K562 (cell line): ENCODE results near the gene UBA1. TPM values are rescaled to one million over a fixed set of nuclear protein-coding genes. Genes with fewer than 3 reads are reported as not detected.

Experiments
- CGGBP1 ChIP-seq: fragments of 250-450 bp; sonication (Bioruptor Pico); IDR thresholded peaks from 2 replicates; pipeline ENCODE4 v1.9.0; 2021; ENCODE audit warnings: mild to moderate bottlenecking
- CREB1 ChIP-seq, 2 experiments: sonication (generic) in 1 of 2; formaldehyde crosslinking in 1 of 2; IDR thresholded peaks; 2 replicates each; pipeline versions ENCODE4 v1.6.1 to v1.8.0; 2012 to 2022; ENCODE audit warnings: inconsistent platforms in 1 of 2, mild to moderate bottlenecking in 1 of 2, missing genetic modification reagents in 1 of 2, moderate library complexity in 1 of 2
- CREM ChIP-seq: IDR thresholded peaks from 2 replicates; pipeline ENCODE4 v1.6.1; 2014; ENCODE audit warnings: antibody characterized with exemption, low read depth
- CUX1 ChIP-seq: fragments of 200-800 bp; sonication (Bioruptor generic); IDR thresholded peaks from 2 replicates; pipeline ENCODE4 v1.6.1; 2016; ENCODE audit warnings: missing genetic modification characterization, missing compliant biosample characterization
- CXXC5 ChIP-seq: fragments of 250-450 bp; sonication (Bioruptor Pico); IDR thresholded peaks from 2 replicates; pipeline ENCODE4 v1.8.0; 2022; ENCODE audit warnings: inconsistent platforms, mild to moderate bottlenecking, moderate library complexity
- EGR1 ChIP-seq: fragments of 450-650 bp; conservative IDR thresholded peaks from 2 replicates; pipeline ENCODE4 v1.6.1; 2017; ENCODE audit warnings: mild to moderate bottlenecking
- FOS ChIP-seq: IDR thresholded peaks from 3 replicates; pipeline ENCODE4 v1.6.1; 2011; ENCODE audit not compliant: insufficient read length; ENCODE audit errors: extremely low read depth
- FOXA1 ChIP-seq: fragments of 450-650 bp; IDR thresholded peaks from 2 replicates; pipeline ENCODE4 v1.6.1; 2016; ENCODE audit warnings: mild to moderate bottlenecking, borderline replicate concordance
- FOXA3 ChIP-seq, 2 experiments: fragments of 450-650 bp in 1 of 2; sonication (generic) in 1 of 2; formaldehyde crosslinking; IDR thresholded peaks in 1 of 2; conservative IDR thresholded peaks in 1 of 2; 2 replicates each; pipeline versions ENCODE4 v1.4.0 to v1.8.0; 2020 to 2022; ENCODE audit warnings: mild to moderate bottlenecking in 2 of 2, missing genetic modification reagents in 1 of 2
- JUN ChIP-seq, 2 experiments: sonication (generic) in 1 of 2; formaldehyde crosslinking in 1 of 2; IDR thresholded peaks; 2 replicates each; pipeline versions ENCODE4 v1.6.1 to v1.8.0; 2012 to 2022; ENCODE audit warnings: borderline replicate concordance in 2 of 2, mild to moderate bottlenecking in 2 of 2, improper control_type of control experiment in 1 of 2, low read depth in 1 of 2, low read length in 1 of 2, missing genetic modification reagents in 1 of 2
- KLF1 ChIP-seq: fragments of 450-650 bp; IDR thresholded peaks from 2 replicates; pipeline ENCODE4 v1.6.1; 2016; ENCODE audit warnings: missing genetic modification characterization, missing compliant biosample characterization
- MECOM ChIP-seq: fragments of 250-450 bp; sonication (Bioruptor Pico); IDR thresholded peaks from 2 replicates; pipeline ENCODE4 v1.8.0; 2022; ENCODE audit warnings: inconsistent platforms
- NFYB ChIP-seq: IDR thresholded peaks from 2 replicates; pipeline ENCODE4 v1.6.1; 2011; ENCODE audit warnings: mild to moderate bottlenecking, moderate library complexity; ENCODE audit not compliant: insufficient read length; ENCODE audit errors: extremely low read depth
- PKNOX1 ChIP-seq: fragments of 450-650 bp; IDR thresholded peaks from 2 replicates; pipeline ENCODE4 v1.6.1; 2016
- SP1 ChIP-seq: sonication (generic); formaldehyde crosslinking; IDR thresholded peaks from 2 replicates; pipeline ENCODE4 v1.8.1; 2022; ENCODE audit warnings: mild to moderate bottlenecking, missing genetic modification reagents
- SP2 ChIP-seq: IDR thresholded peaks from 2 replicates; pipeline ENCODE4 v1.6.1; 2011; ENCODE audit warnings: mild to moderate bottlenecking, low read depth, low read length, moderate library complexity; ENCODE audit not compliant: poor library complexity, severe bottlenecking; ENCODE audit errors: extremely low read depth
- SRSF9 ChIP-seq: fragments of 200-400 bp; formaldehyde crosslinking; IDR thresholded peaks from 2 replicates; pipeline ENCODE4 v1.6.1; 2017; ENCODE audit warnings: low read depth, low read length, borderline replicate concordance
- ZNF282 ChIP-seq: sonication (generic); formaldehyde crosslinking; IDR thresholded peaks from 2 replicates; pipeline ENCODE4 v1.8.1; 2023; ENCODE audit warnings: missing genetic modification reagents
- polyA plus RNA-seq, 8 experiments: library from polyadenylated mRNA; depleted of rRNA in 4 of 8; stranded (reverse) in 5 of 8; unstranded in 3 of 8; fragments of >200 nt; fragmentation: Nextera tagmentation in 2 of 8; fragmentation: Illumina TruSeq in 1 of 8; extraction: Ambion mirVana in 2 of 8; extraction: Trizol in 1 of 8; gene quantifications; 2 replicates each; pipeline versions ENCODE4 v1.2.1 to v1.2.3, GENCODE V29; 2011 to 2014; ENCODE audit warnings: inconsistent platforms in 1 of 8, missing spikeins in 1 of 8
- total RNA-seq, 7 experiments: library from RNA; depleted of rRNA in 6 of 7; stranded (reverse); fragments of >200 nt in 6 of 7; fragmentation: Illumina TruSeq in 2 of 7; extraction: Trizol in 2 of 7; gene quantifications; 2 replicates each; pipeline versions ENCODE4 v1.2.1 to v1.2.3, GENCODE V29; 2011 to 2021; ENCODE audit warnings: low replicate concordance in 1 of 7

UBA1 gene
- total and polyA plus RNA-seq, 9 of the 15 experiments (the other 6 are each of a cell fraction or from before 2014, with no cell fraction given) = 32.0 to 174 (median 93.6) TPM

DNA sequence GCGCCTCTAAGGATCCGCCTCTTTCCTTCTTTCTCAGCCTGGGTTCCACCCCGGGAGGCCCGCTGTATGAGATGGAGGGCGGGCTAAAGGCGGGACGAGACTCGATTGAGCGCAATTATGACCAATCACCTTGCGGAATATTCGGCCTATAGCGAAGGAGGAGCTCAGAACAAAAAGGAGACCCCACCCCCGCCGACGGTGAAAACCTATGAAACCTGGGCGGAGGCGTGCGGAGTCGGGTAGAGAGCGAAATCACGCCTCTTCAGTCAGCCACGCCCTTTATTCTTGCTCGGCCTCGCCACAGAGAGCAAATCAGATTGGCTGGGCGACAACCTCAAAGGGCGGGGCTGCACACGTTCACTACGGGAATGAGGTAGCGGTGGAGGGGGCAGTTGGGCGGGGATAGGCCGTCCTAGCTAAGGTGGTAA, 24.2 kb downstream of the UBA1 start (continued):
- TF ChIP-seq CUX1 (no peak), PKNOX1 (peak; percentile 98), CXXC5 (peak; percentile 41; the same call in 1 of the 2 replicates), ZNF282 (CRISPR knock-in tag) (no peak), CREM (peak; percentile 56), NFYB (peak; percentile 28), SP1 (CRISPR knock-in tag) (peak; percentile 84), EGR1 (peak; percentile 54), CREB1 (IDR thresholded peaks at IDR 0.05) (peak; percentile 14; the same call in 1 of the 2 replicates), CREB1 (CRISPR knock-in tag; IDR thresholded peaks at IDR 0.05) (no peak; the same call in 1 of the 2 replicates), SRSF9 (no peak), JUN (IDR thresholded peaks at IDR 0.05; ENCODE audit: borderline replicate concordance, low read depth, low read length) (no peak), JUN (CRISPR knock-in tag; IDR thresholded peaks at IDR 0.05; ENCODE audit: borderline replicate concordance) (no peak), FOXA1 (no peak), FOS (peak; percentile 51), CGGBP1 (CRISPR knock-in tag) (no peak), FOXA3 (CRISPR knock-in tag; conservative IDR thresholded peaks at IDR 0.05 in 1 of 2, IDR thresholded peaks at IDR 0.05 in 1 of 2) (no peak), MECOM (CRISPR knock-in tag) (no peak), KLF1 (tag) (peak; percentile 87), SP2 (peak; percentile 26)
